Hematopoietic multipotent progenitor cell treated with erythropoietin and hydrocortisone succinate and interleukin-3 and kit ligand, for 4 days (in vitro differentiated cells): ENCODE data around the gene TMEM238L.

ENCODE experiments used
- DNase-seq: peaks from one replicate; pipeline ENCODE4 v3.0.0-alpha.2; 2015

The TMEM238L gene

DNA sequence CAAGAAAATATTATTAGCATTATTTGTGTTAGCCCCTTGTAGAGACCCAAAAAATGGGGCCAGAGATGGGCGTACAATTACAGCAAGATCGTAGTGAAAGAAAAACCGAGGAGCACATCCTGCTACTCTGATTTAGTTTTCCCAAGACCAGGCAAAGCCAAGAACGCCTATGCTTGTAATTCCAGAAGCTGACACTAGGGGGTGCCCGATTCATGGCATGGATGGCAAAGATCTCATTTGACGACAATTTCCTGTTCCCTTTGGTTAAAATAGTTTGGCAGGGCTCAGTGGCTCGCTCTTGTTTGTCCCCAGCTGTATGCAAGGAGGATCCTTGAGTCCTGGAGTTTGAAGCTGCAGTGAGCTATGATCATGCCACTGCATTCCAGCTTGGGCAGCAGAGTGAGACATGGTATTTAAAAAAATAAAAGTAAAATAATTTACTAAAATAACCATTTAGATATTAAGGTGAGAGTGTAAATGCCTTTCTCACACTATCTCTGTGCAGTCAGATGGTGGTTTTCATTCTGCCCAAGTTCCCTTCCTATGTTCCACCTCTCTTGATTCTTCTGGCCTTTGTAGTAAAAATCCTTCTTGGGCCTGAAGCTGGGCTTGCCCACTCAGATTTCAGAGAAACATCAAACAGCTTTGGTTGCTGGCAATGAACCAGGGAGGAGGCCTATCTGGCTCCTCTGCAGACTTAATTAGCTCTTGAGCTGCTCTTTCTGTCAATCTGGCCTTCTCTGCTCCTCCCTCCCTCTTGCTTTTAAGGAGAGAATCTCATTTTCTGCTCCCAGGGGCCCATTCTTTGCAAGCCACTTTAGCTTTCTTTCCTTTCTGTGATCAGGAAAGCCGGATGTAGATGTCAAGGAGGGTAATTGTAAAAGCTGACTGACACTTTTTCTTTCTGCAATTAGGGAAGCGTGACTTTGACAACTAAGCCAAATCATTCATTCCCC, 31.2 kb downstream of the TMEM238L start:
- DNase-seq, result peak; percentile 76

DNA sequence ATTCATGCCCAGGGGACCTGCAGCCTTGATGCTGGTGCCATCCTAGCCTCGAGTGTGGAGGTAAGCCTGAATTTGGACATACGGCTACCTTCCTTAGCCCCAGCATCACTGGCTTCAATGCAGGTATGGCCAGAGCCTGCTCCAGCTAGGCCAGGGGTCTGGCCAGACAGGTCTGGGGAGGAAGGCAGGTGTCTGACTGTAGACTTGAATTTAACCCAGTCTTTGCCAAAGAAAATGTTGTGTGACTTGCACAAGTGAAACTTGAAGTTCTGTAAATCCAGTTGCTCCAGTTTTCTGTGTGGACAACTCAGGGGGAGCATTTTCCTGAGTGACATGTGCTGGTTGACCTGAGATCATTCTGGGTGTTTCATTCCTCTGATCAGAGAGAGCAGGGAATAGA, 32.8 kb downstream of the TMEM238L start:
- no peak for DNase-seq

DNA sequence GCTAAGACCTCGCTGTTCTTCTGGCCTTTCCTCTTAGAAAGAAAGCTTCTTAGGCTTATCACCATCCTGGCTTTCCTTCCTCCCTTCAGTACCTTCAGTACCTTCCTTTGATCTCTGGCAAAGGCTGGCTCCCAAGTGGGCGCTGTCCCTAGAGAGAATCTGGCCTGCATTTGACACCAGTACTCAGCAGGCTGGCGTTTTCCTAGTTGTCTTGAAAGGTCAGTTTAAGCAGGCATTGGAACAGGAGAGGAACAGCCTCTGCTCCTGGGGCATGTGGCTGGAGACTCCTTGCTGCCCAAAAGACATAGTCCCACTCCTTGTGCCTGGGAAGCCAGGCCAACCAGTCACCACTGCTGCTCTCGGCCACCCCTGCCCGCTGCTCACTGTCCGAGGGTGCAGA, 34.1 kb downstream of the TMEM238L start:
- no peak for DNase-seq

DNA sequence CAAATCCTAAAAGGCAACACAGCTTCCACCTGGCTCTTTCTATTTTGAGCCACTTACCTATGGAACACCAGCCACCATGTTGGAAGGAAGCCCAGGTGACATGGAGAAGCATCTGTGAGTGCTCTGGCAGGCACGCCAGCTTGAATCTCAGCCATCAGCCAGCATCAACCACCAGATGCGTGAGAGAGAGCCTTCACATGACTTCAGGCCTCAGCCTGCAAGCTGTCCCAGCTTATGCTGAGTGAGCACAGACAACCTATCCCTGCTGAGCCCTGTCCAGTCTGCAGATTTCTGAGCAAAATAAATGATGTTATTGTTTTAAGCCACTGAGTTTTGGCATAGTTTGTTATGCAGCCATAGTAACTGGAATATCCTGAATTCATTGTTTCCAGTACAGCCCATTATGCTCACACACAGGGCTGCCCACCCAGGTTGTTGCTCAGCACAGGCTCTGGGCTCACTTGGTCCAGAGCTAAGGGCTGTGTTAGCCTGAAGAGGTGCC, 35.1 kb downstream of the TMEM238L start:
- DNase-seq, result no peak

DNA sequence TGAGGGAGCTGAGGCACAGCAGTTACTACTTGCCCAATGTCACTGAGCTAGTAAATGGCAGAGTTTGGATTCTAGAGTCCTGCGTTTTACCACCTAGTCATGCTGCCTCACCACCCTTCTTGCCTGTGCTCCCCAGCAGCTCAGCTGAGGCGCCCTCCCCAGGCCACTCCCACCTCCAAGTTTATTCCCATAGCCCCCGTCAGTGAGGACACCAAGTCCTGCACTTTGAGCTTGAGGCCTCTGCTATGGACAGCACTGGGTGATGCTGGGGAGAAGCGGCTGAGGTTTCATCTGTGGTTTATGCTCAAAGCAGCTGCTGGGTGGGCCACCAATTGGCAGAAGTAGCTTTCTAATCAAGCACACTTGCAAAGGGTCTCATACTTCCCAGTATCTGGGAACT, 36.7 kb downstream of the TMEM238L start:
- DNase-seq, result no peak

DNA sequence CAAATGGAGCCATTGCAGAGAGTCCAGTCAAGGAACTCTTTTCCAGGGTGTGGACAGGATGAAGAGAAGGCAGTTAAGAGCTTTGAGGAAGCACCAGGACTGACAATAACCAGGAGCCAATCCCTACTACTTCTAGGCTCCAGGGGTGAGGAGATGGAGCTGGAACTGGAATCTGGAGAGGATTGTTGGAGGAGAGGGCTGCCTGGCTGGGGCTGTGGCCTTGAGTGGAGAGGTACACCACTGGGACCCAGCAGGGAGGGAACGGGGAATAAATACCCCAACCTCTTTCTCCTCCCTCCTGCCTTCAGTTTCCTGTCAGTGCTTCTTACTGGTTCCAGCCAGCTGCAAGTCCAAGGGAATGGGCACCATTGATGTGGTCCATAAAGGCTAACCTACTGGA, 41.9 kb downstream of the TMEM238L start:
- no peak for DNase-seq

GRCh38 chr17:10761281-10761680, 42.6 kb downstream of the TMEM238L start:
- DNase-seq, result no peak

GRCh38 chr17:10758062-10758461, 45.8 kb downstream of the TMEM238L start:
- no peak for DNase-seq

- DNase-seq, result no peak
These were observed 46.3 kb downstream of the TMEM238L start for GRCh38 chr17:10757647-10758046.

DNA sequence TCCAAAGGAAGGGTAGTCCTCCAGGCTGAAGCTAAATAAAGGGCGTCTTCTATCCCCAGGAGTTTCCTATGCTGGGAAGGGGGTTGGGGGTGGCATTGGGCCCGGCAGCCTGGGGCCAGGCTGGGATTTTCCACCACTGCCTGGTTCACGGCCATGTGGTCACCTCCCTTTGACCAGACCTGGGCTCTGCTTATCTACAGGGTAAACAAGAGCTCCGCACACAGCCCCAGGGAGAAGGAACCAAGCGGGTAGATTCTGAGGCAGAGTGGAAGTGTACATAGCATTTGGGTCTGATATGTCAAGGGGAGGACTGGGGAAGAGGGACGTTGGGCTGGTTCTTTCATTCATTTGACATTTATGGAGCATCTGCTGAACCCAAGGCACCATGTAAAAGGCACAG, 46.8 kb downstream of the TMEM238L start:
- DNase-seq, result no peak

- peak; percentile 58 for DNase-seq
These were observed 47.3 kb downstream of the TMEM238L start for GRCh38 chr17:10756619-10757018.

DNA sequence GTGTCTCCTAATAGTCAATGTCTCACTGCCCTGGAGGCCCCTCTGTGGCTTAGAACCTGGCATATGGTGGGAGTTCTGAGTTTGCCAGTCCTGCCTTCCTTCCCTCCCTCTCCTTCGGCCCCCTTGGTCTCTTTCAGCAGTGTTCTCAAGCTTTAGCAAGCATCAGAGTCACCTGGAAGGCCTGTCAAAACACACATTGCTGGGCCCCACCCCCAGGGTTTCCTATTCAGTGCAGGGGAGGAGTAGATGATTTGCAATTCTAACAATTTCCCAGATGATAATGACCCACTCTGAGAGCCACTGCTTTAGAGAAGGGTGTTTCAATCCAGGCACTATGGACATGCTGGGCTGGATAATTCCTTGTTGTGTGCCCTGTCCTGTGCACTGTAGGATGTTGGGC, 47.7 kb downstream of the TMEM238L start:
- DNase-seq, result no peak

GRCh38 chr17:10755592-10756127, 48.2 kb downstream of the TMEM238L start:
- DNase-seq, result no peak

- no peak for DNase-seq
These were observed 48.9 kb downstream of the TMEM238L start for GRCh38 chr17:10754861-10755591.

GRCh38 chr17:10754109-10754508, 49.8 kb downstream of the TMEM238L start:
- DNase-seq, result peak; percentile 68

DNA sequence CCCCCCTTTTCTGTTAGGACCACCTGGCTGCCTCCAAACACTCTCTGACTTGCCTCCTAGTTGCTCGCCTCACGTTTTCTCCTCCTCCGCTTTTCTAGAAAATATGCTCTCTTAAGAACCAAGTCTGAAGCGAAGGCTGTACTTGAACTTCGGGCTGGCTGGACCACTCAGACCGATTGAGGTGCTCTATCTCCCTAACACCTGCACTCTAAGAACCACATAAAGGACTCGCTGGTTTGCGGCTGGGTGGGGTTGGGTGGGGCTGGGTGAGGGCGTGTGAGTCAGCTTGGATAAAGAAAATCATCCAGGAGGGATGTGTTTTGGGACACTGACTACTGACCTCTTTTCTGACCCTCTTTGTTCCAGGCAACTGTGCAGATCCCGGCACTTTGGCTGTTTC, 51.2 kb downstream of the TMEM238L start:
- DNase-seq, result no peak

- DNase-seq, result no peak
These were observed 52.3 kb downstream of the TMEM238L start for GRCh38 chr17:10751563-10751962.

DNA sequence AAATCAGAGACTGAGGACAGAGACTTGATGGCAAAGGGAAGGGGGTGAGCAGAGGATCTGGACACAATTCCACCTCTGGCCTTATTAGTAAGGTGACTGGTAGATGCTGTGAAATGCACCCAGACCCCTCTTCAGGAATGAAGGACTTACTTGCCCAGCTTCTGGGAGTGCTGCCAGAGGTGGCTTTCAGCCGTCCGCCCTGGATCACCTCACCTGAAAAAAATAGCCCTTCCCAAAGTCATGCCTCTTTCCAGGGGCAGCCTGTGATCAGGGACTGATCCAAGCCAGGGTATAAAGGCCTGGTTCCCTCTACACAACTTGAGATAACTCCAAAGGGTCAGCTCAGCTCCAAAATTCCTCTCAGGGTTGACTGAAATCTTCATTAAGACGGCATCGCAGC, 53.7 kb downstream of the TMEM238L start:
- DNase-seq, result no peak

DNA sequence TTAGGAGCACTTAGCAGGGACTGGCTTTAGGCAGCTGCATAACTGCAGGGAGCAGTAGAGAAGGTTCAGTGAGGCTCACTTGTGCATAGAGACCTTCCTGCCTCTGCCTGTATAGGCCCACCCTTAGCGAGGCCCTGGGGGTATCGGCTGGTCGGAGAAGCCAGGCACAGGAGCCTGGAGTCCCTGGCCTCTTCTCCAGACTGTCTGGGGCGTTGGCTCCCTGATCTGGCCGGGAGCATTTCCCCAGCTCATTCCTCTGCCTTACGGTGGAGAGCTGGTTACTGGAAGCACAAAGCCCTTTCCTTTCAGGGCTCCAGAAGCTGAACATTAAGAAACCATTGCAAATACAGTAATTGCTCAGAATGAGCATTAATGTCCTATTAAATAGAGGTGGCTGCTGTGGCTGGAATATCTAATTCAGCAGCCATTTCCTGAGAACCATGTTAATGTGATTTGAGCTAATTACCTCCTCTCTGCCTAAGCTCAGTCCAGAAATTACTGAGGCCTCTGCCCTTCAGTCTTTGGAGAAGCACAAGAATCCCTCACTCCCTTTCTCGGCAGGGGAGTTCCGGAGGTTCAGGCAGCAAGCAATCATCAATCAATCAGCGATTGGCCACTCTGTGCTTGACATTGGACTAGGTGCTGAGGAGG, 55.2 kb downstream of the TMEM238L start:
- no peak for DNase-seq

- no peak for DNase-seq
These were observed 58.7 kb downstream of the TMEM238L start for GRCh38 chr17:10745231-10745630.
